ENCODE results near the gene MAPKAP1.

The MAPKAP1 gene

DNA sequence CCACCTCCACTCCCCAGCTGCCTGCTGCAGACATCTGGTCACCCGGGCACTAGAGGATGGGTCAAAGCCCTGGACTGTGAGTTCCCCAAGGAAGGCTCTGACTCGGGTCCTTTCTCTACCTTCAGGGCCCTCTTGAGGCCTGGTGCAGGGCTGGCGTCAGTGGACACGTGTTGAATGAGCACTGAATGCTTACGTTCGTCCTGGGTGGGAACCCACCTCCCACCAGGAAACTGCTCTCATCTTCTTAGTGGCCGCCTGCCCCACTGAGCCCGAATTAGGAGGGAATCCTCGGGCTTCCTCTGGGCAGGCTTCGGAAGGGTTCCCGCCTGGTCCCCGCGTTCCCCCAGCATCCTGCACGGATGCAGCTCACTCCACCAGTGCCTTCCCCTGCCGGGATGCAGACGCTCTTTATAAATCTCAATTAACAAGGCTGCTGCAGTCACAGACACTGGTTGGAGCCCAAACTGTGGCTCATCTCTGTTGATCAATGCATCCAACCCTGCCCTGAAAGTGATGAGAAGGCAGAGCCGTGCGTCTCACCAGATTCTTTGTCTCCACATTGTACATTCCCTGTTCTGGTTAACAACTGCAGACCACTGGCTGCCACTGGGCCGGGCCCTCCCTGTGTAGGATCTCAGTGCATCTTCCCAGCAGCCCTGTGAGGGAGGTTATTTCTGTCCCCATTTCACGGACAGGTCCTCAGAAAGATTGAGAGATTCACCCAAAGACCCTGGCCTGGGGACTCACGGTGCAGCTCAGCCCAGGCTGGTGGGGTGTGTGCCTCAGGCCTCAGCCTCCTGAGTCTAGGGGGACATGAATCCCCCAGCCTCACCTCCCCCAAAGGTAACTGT lies 276.6 kb downstream of the MAPKAP1 start:
- DNase-seq (ENCODE audit: low spot score), result no peak

DNA sequence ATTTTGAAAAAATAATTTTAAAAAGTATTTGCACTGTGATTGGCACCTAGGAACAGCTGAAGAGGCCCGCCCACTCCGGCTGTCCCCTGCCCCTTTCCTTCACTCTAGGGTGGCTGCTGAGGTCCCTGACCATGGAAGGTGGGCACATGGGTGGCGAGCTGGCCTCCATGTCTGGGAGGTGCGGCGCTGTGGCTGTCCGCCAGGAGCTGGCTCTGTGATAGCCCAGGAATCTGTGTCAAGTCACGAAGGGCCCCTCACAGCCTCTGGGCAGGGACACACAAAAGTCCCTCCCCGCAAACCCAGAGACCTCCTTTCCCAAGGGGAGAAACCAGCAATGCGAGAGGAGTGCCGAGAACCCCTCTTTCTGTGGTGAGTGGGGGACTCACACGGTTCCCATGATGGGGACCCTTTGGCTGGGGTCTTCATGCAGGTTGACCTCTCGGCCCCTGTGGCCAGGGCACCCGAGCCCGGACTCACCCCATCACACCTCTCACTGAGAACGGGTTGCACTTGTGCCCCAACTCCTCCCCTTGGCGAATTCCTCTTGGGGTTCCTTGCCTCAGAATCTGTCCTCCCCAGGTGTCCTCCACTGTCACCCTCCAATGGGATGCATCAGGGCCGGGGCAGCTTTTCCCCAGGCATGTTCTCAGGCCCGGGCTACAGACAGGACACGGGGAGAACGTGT lies 277.4 kb downstream of the MAPKAP1 start:
- no peak for DNase-seq (ENCODE audit: low spot score)

GRCh38 chr9:125428902-125429467 lies 278.0 kb downstream of the MAPKAP1 start:
- DNase-seq (ENCODE audit: low spot score), result no peak

DNA sequence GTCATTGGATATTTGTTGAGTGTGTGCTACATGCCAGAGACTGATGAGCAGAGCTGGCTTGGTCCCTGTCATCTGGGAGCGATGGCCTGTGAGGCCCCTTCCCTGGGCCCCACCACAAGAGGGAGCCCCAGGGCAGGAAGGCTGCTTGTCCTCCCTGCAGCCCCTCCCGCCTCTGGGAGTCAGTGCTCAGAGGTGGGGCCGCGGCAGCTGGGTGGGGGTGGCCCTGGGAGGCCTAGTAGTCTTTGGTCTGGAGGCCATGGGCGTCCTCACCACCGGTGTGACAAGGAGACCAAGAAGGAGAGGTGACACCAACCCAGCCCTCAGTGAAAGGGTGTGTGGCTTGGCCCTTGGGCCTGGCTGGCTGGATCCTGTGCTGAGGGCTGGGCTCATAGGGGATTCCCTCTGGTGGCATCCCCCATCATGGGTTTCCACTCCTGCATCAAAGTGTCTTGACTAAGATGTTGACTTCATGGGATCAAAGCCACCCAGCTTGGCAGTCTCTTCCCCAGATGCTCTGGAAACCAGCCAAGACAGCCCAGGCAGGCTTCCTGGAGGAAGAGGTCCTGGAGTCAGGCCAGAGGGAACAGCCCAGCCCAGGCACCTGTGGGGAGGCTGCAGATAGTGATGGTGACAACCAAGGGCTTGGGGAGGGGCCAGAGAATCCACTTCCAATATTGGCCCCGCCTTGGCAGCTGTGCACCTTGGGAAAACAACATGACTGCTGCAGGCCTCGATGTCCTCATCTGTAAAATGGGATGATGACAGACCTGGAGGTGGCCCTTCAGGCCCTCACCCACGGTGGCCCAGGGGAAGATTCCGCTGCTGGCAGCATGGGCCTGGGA lies 278.7 kb downstream of the MAPKAP1 start:
- no peak for DNase-seq (ENCODE audit: low spot score)

- DNase-seq (ENCODE audit: low spot score), result no peak
Measured at GRCh38 chr9:125427556-125427955, 279.5 kb downstream of the MAPKAP1 start.

DNA sequence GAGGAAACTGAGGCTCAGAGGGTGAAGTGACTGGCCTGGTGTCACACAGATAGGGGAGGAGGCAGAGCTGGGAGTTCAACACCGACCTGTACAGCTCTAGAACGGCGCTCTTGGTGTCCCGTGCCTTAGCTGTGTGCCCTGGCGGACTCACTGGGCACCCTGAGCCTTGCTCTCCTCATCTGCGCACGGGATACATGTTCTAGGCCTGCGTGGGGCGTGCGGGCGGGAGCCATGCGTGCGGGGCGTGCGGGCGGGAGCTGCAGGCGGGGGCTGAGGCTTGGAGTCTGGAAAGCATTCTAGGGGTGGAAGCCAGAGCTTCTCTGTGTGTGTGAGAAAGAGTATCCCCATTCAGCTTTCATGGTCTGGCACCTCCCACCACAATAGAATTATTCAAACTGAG lies 280.1 kb downstream of the MAPKAP1 start:
- DNase-seq (ENCODE audit: low spot score), result no peak

GRCh38 chr9:125425901-125426515 lies 281.0 kb downstream of the MAPKAP1 start:
- DNase-seq (ENCODE audit: low spot score), result no peak

GRCh38 chr9:125425170-125425897 lies 281.7 kb downstream of the MAPKAP1 start:
- no peak for DNase-seq (ENCODE audit: low spot score)

GRCh38 chr9:125423964-125424363 lies 283.0 kb downstream of the MAPKAP1 start:
- DNase-seq (ENCODE audit: low spot score), result no peak

DNA sequence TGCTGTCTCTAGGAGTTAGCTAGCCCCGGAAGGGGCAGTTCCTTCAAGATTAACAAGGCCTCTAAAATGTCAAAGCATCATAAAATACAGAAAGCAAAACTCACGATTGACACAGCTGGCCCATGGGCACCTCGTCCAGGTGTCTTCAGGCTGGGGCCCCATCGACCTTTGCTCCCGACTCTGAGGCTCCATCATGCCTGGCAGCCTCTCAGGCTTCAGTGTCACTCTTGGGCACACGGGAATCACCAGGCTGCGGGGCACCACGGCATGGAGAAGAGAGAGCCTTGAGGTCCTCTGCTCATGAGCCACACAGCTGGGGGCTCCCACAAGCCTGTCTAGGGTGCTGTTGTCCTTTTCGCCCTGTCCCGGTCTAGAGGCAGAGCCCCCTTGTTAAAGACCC lies 284.2 kb downstream of the MAPKAP1 start:
- no peak for DNase-seq (ENCODE audit: low spot score)

DNA sequence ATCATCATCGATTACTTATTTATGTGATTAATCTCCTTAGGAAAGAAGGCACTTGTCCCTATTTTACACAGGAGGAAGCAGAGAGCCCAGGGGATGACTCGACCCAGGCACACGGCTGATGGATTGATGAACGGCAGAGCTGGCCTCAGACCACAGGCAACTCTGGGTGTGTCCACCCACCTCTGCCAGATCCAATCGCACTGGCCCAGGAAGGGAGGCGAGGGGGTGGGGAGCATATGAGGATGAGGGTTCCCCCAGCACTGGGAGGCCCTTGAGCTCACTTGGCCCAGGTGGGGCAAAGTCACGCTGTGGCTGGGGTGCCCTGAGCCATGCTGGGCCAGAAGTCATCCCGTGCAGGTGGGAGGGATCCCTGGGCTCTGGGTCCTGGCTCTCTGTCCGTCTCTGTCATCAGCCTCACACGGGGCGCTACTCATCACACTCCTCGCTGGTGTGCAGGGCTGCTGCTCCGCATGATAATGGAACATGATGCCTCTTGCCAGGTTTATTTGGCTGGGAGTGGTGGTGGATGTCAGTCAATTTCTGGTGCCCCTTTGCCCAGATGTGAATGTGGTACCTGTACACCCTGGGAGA lies 285.3 kb downstream of the MAPKAP1 start:
- DNase-seq (ENCODE audit: low spot score), result no peak

GRCh38 chr9:125421166-125421565 lies 285.8 kb downstream of the MAPKAP1 start:
- no peak for DNase-seq (ENCODE audit: low spot score)

GRCh38 chr9:125418404-125418803 lies 288.6 kb downstream of the MAPKAP1 start:
- no peak for DNase-seq (ENCODE audit: low spot score)

DNA sequence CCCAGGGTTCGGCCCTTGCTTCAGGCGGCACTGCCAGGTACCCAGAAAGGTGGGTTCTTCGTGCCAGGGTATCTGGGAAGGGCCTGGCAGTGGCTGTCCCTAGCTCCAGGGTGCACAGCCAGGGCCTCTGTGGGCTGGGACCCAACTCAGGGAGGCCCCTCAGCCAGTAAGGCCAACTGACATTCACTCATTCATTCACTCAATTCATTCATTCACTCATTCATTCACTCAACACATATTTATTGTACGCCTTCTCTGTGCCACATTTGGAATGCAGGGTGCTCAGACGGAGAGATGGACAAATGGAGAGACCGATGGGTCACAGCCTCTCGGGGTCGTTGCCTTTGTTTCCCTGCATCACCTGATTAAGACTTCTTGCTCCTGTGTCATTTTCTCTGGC lies 290.5 kb downstream of the MAPKAP1 start:
- no peak for DNase-seq (ENCODE audit: low spot score)

- DNase-seq (ENCODE audit: low spot score), result no peak
Measured at GRCh38 chr9:125415583-125416460, 291.2 kb downstream of the MAPKAP1 start.

DNA sequence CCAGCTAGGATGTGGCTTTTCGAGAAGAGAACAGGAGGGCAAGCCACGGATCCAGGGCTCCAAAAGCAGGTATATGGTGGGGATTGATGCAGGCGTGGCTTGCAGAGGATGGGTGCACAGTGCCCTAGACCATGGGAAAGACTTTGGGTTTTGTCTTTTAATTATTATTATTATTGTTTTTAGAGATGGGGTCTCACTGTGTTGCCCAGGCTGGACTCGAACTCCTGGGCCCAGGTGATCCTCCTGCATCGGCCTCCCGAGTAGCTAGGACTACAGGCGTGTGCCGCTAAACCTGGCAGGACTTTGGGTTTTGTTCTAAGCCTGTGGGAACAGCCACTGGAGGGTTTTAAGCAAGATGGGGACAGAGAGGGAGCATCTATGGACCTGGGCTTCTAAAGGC lies 293.4 kb downstream of the MAPKAP1 start:
- no peak for DNase-seq (ENCODE audit: low spot score)

GRCh38 chr9:125412166-125412565 lies 294.8 kb downstream of the MAPKAP1 start:
- DNase-seq (ENCODE audit: low spot score), result no peak

DNA sequence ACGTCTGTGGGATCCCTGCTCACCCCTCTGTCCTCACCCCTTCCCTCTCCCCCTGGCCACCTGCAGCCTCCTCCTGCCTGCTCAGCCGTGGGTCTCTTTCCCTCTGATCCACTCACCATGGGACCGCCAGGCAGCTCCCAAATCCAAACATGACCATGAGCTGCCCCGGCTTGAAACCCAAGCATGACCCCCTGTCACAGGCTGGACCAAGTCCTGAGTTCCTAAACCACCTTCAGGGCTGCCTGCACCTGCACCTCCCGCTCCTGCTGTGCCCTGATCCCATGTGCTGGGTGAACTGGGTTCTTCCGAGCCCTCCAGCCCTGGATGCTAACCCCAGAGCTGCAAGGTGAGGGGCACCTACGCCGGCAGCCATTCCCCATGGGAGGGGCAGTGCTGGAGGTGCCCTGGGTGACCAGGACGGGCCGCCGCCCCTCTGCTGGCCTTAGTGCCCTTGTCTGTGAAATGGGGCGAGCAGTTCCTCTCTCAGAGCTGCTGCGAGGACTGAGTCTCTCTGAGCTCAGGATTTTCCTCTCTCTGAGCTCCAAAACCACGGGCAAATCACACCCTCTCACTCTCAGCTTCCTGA lies 295.7 kb downstream of the MAPKAP1 start:
- no peak for DNase-seq (ENCODE audit: low spot score)

- no peak for DNase-seq (ENCODE audit: low spot score)
Measured at GRCh38 chr9:125410522-125410894, 296.5 kb downstream of the MAPKAP1 start.
